OCI-LY7 (cell line): Measurements from ENCODE around the gene ADGRG4. TPM values are rescaled to one million over a fixed set of nuclear protein-coding genes. Genes with fewer than 3 reads are reported as not detected.
"Not testable (repeated sequence)": the region's sequence is repeated elsewhere in the genome, so short reads cannot be mapped to it uniquely, and the experiment has no call there.

Experiments
- BruUV-seq: library from RNA; stranded (reverse); fragments of 400-500 nt; replicated peaks from 2 replicates; lab custom pipeline; 2021; lab: Mats Ljungman, UMichigan
- CTCF ChIA-PET: fragments of 300-600 bp; sonication (Branson Sonifier 250); formaldehyde crosslinking; loops from one replicate; lab custom pipeline; 2022; ENCODE audit warnings: antibody characterized with exemption; ENCODE audit not compliant: unreplicated experiment; lab: Charles Lee
- POLR2A ChIA-PET: fragments of 300-600 bp; sonication (Branson Sonifier 250); formaldehyde crosslinking; loops from one replicate; lab custom pipeline; 2022; ENCODE audit warnings: antibody characterized with exemption; lab: Charles Lee
- DNase-seq: peaks from one replicate; pipeline ENCODE4 v3.0.0-alpha.2; 2015; ENCODE audit warnings: low spot score
- H2AFZ ChIP-seq: fragments of 200-600 bp; sonication (generic), shearing (Covaris generic); 2 replicates; pipeline ENCODE4 v1.6.1; 2014; ENCODE audit warnings: mild to moderate bottlenecking, antibody characterized with exemption, low read length, moderate library complexity
- H3K27ac ChIP-seq: fragments of 200-600 bp; sonication (generic); 2 replicates; pipeline ENCODE4 v1.5.1; 2014; ENCODE audit warnings: mixed run types, low read depth, mild to moderate bottlenecking, moderate library complexity, low read length, inconsistent platforms; ENCODE audit not compliant: poor library complexity, severe bottlenecking
- H3K36me3 ChIP-seq: fragments of 200-600 bp; sonication (generic); 2 replicates; pipeline ENCODE4 v1.6.1; 2014; ENCODE audit warnings: mild to moderate bottlenecking, antibody characterized with exemption, low read length, moderate library complexity, mixed read lengths; ENCODE audit not compliant: insufficient read depth
- H3K4me1 ChIP-seq: fragments of 200-600 bp; sonication (generic); 2 replicates; pipeline ENCODE4 v1.5.1; 2014; ENCODE audit warnings: mild to moderate bottlenecking, low read length; ENCODE audit not compliant: insufficient read depth, poor library complexity, severe bottlenecking
- H3K4me2 ChIP-seq: fragments of 200-600 bp; sonication (generic); 2 replicates; pipeline ENCODE4 v1.6.1; 2014; ENCODE audit warnings: mild to moderate bottlenecking, low read length
- H3K4me3 ChIP-seq: fragments of 200-600 bp; sonication (generic); 2 replicates; pipeline ENCODE4 v1.5.1; 2014; ENCODE audit warnings: mild to moderate bottlenecking, low read depth, low read length; ENCODE audit not compliant: poor library complexity, severe bottlenecking
- H3K79me2 ChIP-seq: fragments of 200-600 bp; sonication (generic); 2 replicates; pipeline ENCODE4 v1.6.1; 2016; ENCODE audit warnings: low read depth, mild to moderate bottlenecking, low read length, moderate library complexity, mixed read lengths; ENCODE audit not compliant: insufficient read depth
- H3K9me2 ChIP-seq: fragments of 200-600 bp; sonication (generic); 2 replicates; pipeline ENCODE4 v1.6.1; 2016; ENCODE audit warnings: mild to moderate bottlenecking, low read length, mixed read lengths; ENCODE audit not compliant: insufficient read depth
- H3K9me3 ChIP-seq: fragments of 200-600 bp; sonication (generic); 2 replicates; pipeline ENCODE4 v1.6.1; 2014; ENCODE audit warnings: mild to moderate bottlenecking, mixed run types, low read length, mixed read lengths
- H4K20me1 ChIP-seq: fragments of 200-600 bp; sonication (generic); 2 replicates; pipeline ENCODE4 v1.6.1; 2014; ENCODE audit warnings: mild to moderate bottlenecking, antibody characterized with exemption, low read length, moderate library complexity, mixed read lengths; ENCODE audit not compliant: insufficient read depth
- CTCF ChIP-seq: fragments of 200-600 bp; sonication (generic); conservative IDR thresholded peaks from 2 replicates; pipeline ENCODE4 v1.5.1; 2014; ENCODE audit warnings: mild to moderate bottlenecking, antibody characterized with exemption, low read length, moderate library complexity, mixed read lengths
- EZH2phosphoT487 ChIP-seq: fragments of 200-600 bp; sonication (generic); IDR thresholded peaks from 2 replicates; pipeline ENCODE4 v1.6.1; 2018; ENCODE audit warnings: low read depth, borderline replicate concordance, mild to moderate bottlenecking, mixed run types, antibody characterized with exemption, low read length, moderate library complexity, mixed read lengths
- intact Hi-C: fragments of 100-400 bp; cut with micrococcal nuclease; formaldehyde crosslinking; loops from one replicate; pipeline ENCODE4 v1.10.0; 2022; ENCODE audit not compliant: unreplicated experiment
- total RNA-seq, 2 experiments: library from RNA; depleted of rRNA in 1 of 2; stranded (reverse); fragments of >200 nt in 1 of 2; shearing (Covaris generic) in 1 of 2; gene quantifications; 2 replicates each; pipeline ENCODE4 v1.2.3, GENCODE V29; 2014 to 2022

The ADGRG4 gene
- total RNA-seq, 2 experiments from 2014 or later, result not detected

- TF ChIP-seq EZH2phosphoT487 (no peak), CTCF (no peak)
- no peaks in the 10 kb centered on the region for H3K9me2 ChIP-seq
- H3K9me3 ChIP-seq, result no peaks in the 10 kb centered on the region
- H3K4me1 ChIP-seq, result peaks cover 17% of the 10 kb centered on the region
- no peak overlapping the region for H3K4me3 ChIP-seq
- H3K27ac ChIP-seq, result no peak overlapping the region
- no peaks in the 10 kb centered on the region for H3K36me3 ChIP-seq
- intact Hi-C loops, result loop anchor here (10.0 kb wide), 1 partner anchor 219 kb away; the partner anchor contains the start of gene HTATSF1
- DNase-seq, result no peak
- H3K79me2 ChIP-seq, result no peaks in the 10 kb centered on the region
- ChIA-PET CTCF (no interaction called here), POLR2A (interaction anchor here (0.6 kb wide), 1 partner anchor 274 kb away, joined by 4 read pairs; no protein-coding TSS in a partner anchor)
- H4K20me1 ChIP-seq, result no peaks in the 10 kb centered on the region
- no peak overlapping the region for H3K4me2 ChIP-seq
- BruUV-seq, result no TSS peak
- H2AFZ ChIP-seq, result no peak overlapping the region
These were observed 25.2 kb upstream of the ADGRG4 start for GRCh38 chrX:136275553-136275952.

GRCh38 chrX:136286375-136286774, 14.4 kb upstream of the ADGRG4 start:
- intact Hi-C loops, H3K4me1 ChIP-seq: not testable (repeated sequence)

GRCh38 chrX:136291824-136292223, 8.9 kb upstream of the ADGRG4 start:
- Histone ChIP-seq H3K79me2 (no peaks in the 10 kb centered on the region), H3K36me3 (no peaks in the 10 kb centered on the region), H3K9me3 (no peaks in the 10 kb centered on the region), H2AFZ (no peak overlapping the region), H3K27ac (no peak overlapping the region), H3K4me3 (no peak overlapping the region), H3K9me2 (no peaks in the 10 kb centered on the region), H4K20me1 (no peaks in the 10 kb centered on the region), H3K4me1 (no peaks in the 10 kb centered on the region), H3K4me2 (no peak overlapping the region)
- ChIA-PET POLR2A (interaction anchor here (0.6 kb wide), 1 partner anchor 61 kb away, joined by 4 read pairs; no protein-coding TSS in a partner anchor), CTCF (no interaction called here)
- no peak for TF ChIP-seq CTCF
- no peak for TF ChIP-seq EZH2phosphoT487
- no TSS peak for BruUV-seq
- DNase-seq, result no peak
- intact Hi-C loops, result no loop called here

More at GRCh38 chrX:136286375-136286774, 14.4 kb upstream of the ADGRG4 start:
- H3K4me3 ChIP-seq, H4K20me1 ChIP-seq, H3K9me2 ChIP-seq, H3K9me3 ChIP-seq, DNase-seq, H3K27ac ChIP-seq, H3K36me3 ChIP-seq, H3K4me2 ChIP-seq, H3K79me2 ChIP-seq, BruUV-seq, CTCF ChIA-PET, H2AFZ ChIP-seq: not testable (repeated sequence)
- POLR2A ChIA-PET, result interaction anchor here (0.7 kb wide), 1 partner anchor 77 kb away, joined by 3 read pairs; no protein-coding TSS in a partner anchor
